H9 (cell line): ENCODE measurements around the gene RPL19. TPM values are rescaled to one million over a fixed set of nuclear protein-coding genes. Genes with fewer than 3 reads are reported as not detected.

ENCODE experiments used
- DNase-seq: peaks from one replicate; pipeline ENCODE4 v3.0.0-alpha.2; 2017
- H2AFZ ChIP-seq: one replicate; pipeline ENCODE4 v1.6.1; 2013; ENCODE audit warnings: mild to moderate bottlenecking, low read length, control low read depth, moderate library complexity
- H2AK5ac ChIP-seq: 2 replicates; pipeline ENCODE4 v1.6.1; 2013; ENCODE audit warnings: low read length, control low read depth, mixed read lengths; ENCODE audit not compliant: insufficient read length
- H2BK120ac ChIP-seq: one replicate; pipeline ENCODE4 v1.6.1; 2013; ENCODE audit warnings: low read depth, mild to moderate bottlenecking, low read length, control low read depth, inconsistent platforms; ENCODE audit not compliant: poor library complexity, severe bottlenecking
- H2BK12ac ChIP-seq: 2 replicates; pipeline ENCODE4 v1.6.1; 2013; ENCODE audit warnings: low read length, control low read depth, mixed read lengths, low read depth; ENCODE audit not compliant: insufficient read length
- H2BK15ac ChIP-seq: 2 replicates; pipeline ENCODE4 v1.6.1; 2013; ENCODE audit warnings: low read depth, low read length, control low read depth
- H2BK20ac ChIP-seq: one replicate; pipeline ENCODE4 v1.6.1; 2013; ENCODE audit warnings: low read depth, mild to moderate bottlenecking, low read length, control low read depth, inconsistent platforms; ENCODE audit not compliant: poor library complexity, severe bottlenecking
- H2BK5ac ChIP-seq: 2 replicates; pipeline ENCODE4 v1.6.1; 2013; ENCODE audit warnings: low read length, control low read depth, mixed read lengths; ENCODE audit not compliant: insufficient read length
- H3K14ac ChIP-seq: 2 replicates; pipeline ENCODE4 v1.6.1; 2013; ENCODE audit warnings: low read length, control low read depth; ENCODE audit not compliant: insufficient read depth
- H3K18ac ChIP-seq: 2 replicates; pipeline ENCODE4 v1.6.1; 2013; ENCODE audit warnings: low read depth, mild to moderate bottlenecking, mixed read lengths, low read length, control low read depth; ENCODE audit not compliant: insufficient read length
- H3K23ac ChIP-seq: 2 replicates; pipeline ENCODE4 v1.6.1; 2013; ENCODE audit warnings: low read length, control low read depth, mixed read lengths, low read depth; ENCODE audit not compliant: insufficient read length
- H3K23me2 ChIP-seq: 2 replicates; pipeline ENCODE4 v1.6.1; 2013; ENCODE audit warnings: low read depth, mild to moderate bottlenecking, mixed read lengths, low read length, control low read depth; ENCODE audit not compliant: insufficient read length, poor library complexity, severe bottlenecking
- H3K27ac ChIP-seq: 2 replicates; pipeline ENCODE4 v1.5.1; 2013; ENCODE audit warnings: low read length, control low read depth, mixed read lengths, low read depth; ENCODE audit not compliant: insufficient read length
- H3K27me3 ChIP-seq: 2 replicates; pipeline ENCODE4 v1.6.1; 2013; ENCODE audit warnings: low read length, control low read depth, inconsistent platforms; ENCODE audit not compliant: insufficient read depth
- H3K4ac ChIP-seq: 2 replicates; pipeline ENCODE4 v1.6.1; 2013; ENCODE audit warnings: low read depth, mild to moderate bottlenecking, control low read depth, inconsistent platforms, low read length, moderate library complexity
- H3K4me1 ChIP-seq: 2 replicates; pipeline ENCODE4 v1.6.1; 2013; ENCODE audit warnings: low read length, control low read depth, inconsistent platforms; ENCODE audit not compliant: insufficient read depth
- H3K4me2 ChIP-seq: 2 replicates; pipeline ENCODE4 v1.6.1; 2013; ENCODE audit warnings: low read length, control low read depth, mixed read lengths; ENCODE audit not compliant: insufficient read length, insufficient read depth
- H3K56ac ChIP-seq: 2 replicates; pipeline ENCODE4 v1.6.1; 2013; ENCODE audit warnings: low read depth, mild to moderate bottlenecking, mixed read lengths, low read length, control low read depth; ENCODE audit not compliant: insufficient read length
- H3K79me1 ChIP-seq: 2 replicates; pipeline ENCODE4 v1.6.1; 2013; ENCODE audit warnings: low read depth, mild to moderate bottlenecking, moderate library complexity, low read length, control low read depth, inconsistent platforms; ENCODE audit not compliant: insufficient read depth, poor library complexity, severe bottlenecking
- H3K79me2 ChIP-seq: 2 replicates; pipeline ENCODE4 v1.6.1; 2013; ENCODE audit warnings: low read length, control low read depth, inconsistent platforms; ENCODE audit not compliant: insufficient read depth
- H3K9ac ChIP-seq: 2 replicates; pipeline ENCODE4 v1.6.1; 2013; ENCODE audit warnings: low read length, control low read depth, mixed read lengths; ENCODE audit not compliant: insufficient read length; ENCODE audit errors: extremely low read depth
- H3K9me3 ChIP-seq: one replicate; pipeline ENCODE4 v1.6.1; 2013; ENCODE audit warnings: low read depth, low read length, inconsistent platforms; ENCODE audit not compliant: control insufficient read depth
- H3T11ph ChIP-seq: one replicate; pipeline ENCODE4 v1.6.1; 2013; ENCODE audit warnings: mild to moderate bottlenecking, low read length, control low read depth, inconsistent platforms
- H4K20me1 ChIP-seq: one replicate; pipeline ENCODE4 v1.6.1; 2013; ENCODE audit not compliant: control insufficient read depth, insufficient read length, insufficient read depth
- H4K5ac ChIP-seq: 2 replicates; pipeline ENCODE4 v1.6.1; 2013; ENCODE audit warnings: low read depth, mild to moderate bottlenecking, mixed read lengths, low read length, control low read depth; ENCODE audit not compliant: insufficient read length
- H4K8ac ChIP-seq: replicated peaks from 2 replicates; pipeline ENCODE4 v1.6.1; 2013; ENCODE audit warnings: low read length, control low read depth, mixed read lengths, low read depth; ENCODE audit not compliant: insufficient read length
- H4K91ac ChIP-seq: 2 replicates; pipeline ENCODE4 v1.6.1; 2013; ENCODE audit warnings: low read depth, mild to moderate bottlenecking, moderate library complexity, mixed read lengths, low read length, control low read depth; ENCODE audit not compliant: insufficient read length
- H3K27ac Mint-ChIP-seq, 3 experiments: 2 replicates in 2 of 3; 3 replicates in 1 of 3; pipeline ENCODE4 v1.8.0; 2020 to 2021; ENCODE audit warnings: mixed read lengths in 3 of 3, mild to moderate bottlenecking in 1 of 3, moderate library complexity in 1 of 3
- H3K27me3 Mint-ChIP-seq: 2 replicates; pipeline ENCODE4 v1.8.0; 2021; ENCODE audit warnings: low read depth, mild to moderate bottlenecking, moderate library complexity, mixed read lengths
- H3K36me3 Mint-ChIP-seq, 3 experiments: 2 replicates in 2 of 3; 3 replicates in 1 of 3; pipeline ENCODE4 v1.8.0; 2020 to 2021; ENCODE audit warnings: low read depth in 3 of 3, mixed read lengths in 3 of 3; ENCODE audit not compliant: insufficient read depth in 1 of 3
- H3K4me1 Mint-ChIP-seq, 2 experiments: 2 replicates each; pipeline ENCODE4 v1.8.0; 2020; ENCODE audit warnings: mixed read lengths in 2 of 2
- H3K4me3 Mint-ChIP-seq, 2 experiments: 2 replicates in 1 of 2; 3 replicates in 1 of 2; pipeline ENCODE4 v1.8.0; 2020 to 2021; ENCODE audit warnings: mild to moderate bottlenecking in 2 of 2, mixed read lengths in 2 of 2, moderate library complexity in 1 of 2
- H3K9me3 Mint-ChIP-seq, 2 experiments: 2 replicates in 1 of 2; 3 replicates in 1 of 2; pipeline ENCODE4 v1.8.0; 2020; ENCODE audit warnings: mild to moderate bottlenecking in 2 of 2, mixed read lengths in 2 of 2, moderate library complexity in 1 of 2
- WGBS: extraction: QIAGEN DNeasy Blood & Tissue Kit; methylation state at CpG from one replicate; pipeline ENCODE4 v1.1.7; 2013; ENCODE audit warnings: missing lambda C conversion rate, low lambda C conversion rate, mixed read lengths; ENCODE audit not compliant: insufficient read length; ENCODE audit errors: extremely low coverage; 5-methylcytosine and 5-hydroxymethylcytosine counted together
- total RNA-seq: library from RNA; stranded (reverse); gene quantifications from 2 replicates; pipeline ENCODE4 v1.2.1, GENCODE V29; 2021
- TF ChIP-seq, protein P1 (sequence below): fragments of 200-600 bp; sonication (generic); conservative IDR thresholded peaks from 3 replicates; pipeline ENCODE4 v1.8.0; 2021; ENCODE audit warnings: antibody characterized with exemption, mild to moderate bottlenecking

Gene RPL19
- total RNA-seq, 1 experiment from 2014 or later: 2,038 TPM

DNA sequence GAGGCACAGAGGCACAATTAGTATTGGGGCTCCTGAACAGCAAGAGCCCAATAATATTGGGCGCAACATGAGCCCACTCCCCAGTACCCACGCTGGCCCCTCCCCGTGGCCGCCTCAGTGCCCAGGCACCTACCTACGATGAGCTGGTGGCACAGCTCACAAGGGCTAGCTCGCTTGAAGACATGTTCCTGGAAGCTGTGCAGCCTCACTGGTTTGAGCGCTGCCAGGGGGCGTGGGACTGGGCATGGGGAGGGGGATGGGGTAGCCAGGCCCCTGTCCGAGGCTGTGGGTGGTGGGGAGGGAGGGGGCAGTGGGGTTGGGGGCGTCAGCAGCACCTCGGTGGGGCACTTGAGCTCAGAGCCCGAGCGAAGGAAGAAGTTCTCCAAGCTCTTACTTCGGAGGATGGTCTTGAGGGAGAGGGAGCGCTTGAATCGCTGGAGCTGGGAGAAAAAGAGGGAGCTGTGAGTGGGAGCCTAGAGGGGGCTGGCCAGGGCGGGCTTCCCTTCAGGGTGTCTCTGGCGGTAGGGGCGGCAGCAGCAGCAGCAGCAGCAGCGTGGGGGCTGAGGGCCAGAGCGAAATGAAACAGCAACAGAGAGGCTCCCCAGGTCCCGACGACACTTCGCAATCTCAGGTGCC lies 17.8 kb downstream of the RPL19 start:
- peaks cover 65% of the 10 kb centered on the region for H3K27me3 Mint-ChIP-seq
- Histone ChIP-seq H3K4me2 (no peak overlapping the region), H3K18ac (no peak overlapping the region), H3K79me2 (no peaks in the 10 kb centered on the region), H3K14ac (no peak overlapping the region; the same call in 1 of the 2 replicates), H4K5ac (no peak overlapping the region), H4K91ac (no peak overlapping the region), H2BK20ac (no peak overlapping the region), H3K4ac (no peak overlapping the region), H2BK5ac (no peak overlapping the region), H3K9me3 (no peaks in the 10 kb centered on the region), H2BK15ac (no peak overlapping the region), H2AK5ac (no peak overlapping the region), H2BK12ac (no peak overlapping the region), H2BK120ac (no peak overlapping the region), H3K79me1 (no peaks in the 10 kb centered on the region), H3K23ac (no peak overlapping the region), H4K8ac (no peak overlapping the region), H2AFZ (no peak overlapping the region), H3K27me3 (no peaks in the 10 kb centered on the region; the same call in 1 of the 2 replicates), H3K56ac (no peak overlapping the region), H4K20me1 (no peaks in the 10 kb centered on the region), H3T11ph (no peak overlapping the region), H3K9ac (no peak overlapping the region), H3K23me2 (no peaks in the 10 kb centered on the region), H3K4me1 (no peaks in the 10 kb centered on the region), H3K27ac (no peak overlapping the region)
- no peaks in the 10 kb centered on the region for H3K9me3 Mint-ChIP-seq
- peaks cover 9 to 22% of the 10 kb centered on the region in 2 experiments for H3K4me1 Mint-ChIP-seq
- DNase-seq: no peak
- H3K27ac Mint-ChIP-seq: no peak overlapping the region
- TF ChIP-seq, protein P1, sequence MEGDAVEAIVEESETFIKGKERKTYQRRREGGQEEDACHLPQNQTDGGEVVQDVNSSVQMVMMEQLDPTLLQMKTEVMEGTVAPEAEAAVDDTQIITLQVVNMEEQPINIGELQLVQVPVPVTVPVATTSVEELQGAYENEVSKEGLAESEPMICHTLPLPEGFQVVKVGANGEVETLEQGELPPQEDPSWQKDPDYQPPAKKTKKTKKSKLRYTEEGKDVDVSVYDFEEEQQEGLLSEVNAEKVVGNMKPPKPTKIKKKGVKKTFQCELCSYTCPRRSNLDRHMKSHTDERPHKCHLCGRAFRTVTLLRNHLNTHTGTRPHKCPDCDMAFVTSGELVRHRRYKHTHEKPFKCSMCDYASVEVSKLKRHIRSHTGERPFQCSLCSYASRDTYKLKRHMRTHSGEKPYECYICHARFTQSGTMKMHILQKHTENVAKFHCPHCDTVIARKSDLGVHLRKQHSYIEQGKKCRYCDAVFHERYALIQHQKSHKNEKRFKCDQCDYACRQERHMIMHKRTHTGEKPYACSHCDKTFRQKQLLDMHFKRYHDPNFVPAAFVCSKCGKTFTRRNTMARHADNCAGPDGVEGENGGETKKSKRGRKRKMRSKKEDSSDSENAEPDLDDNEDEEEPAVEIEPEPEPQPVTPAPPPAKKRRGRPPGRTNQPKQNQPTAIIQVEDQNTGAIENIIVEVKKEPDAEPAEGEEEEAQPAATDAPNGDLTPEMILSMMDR: no peak
- H3K36me3 Mint-ChIP-seq: no peaks in the 10 kb centered on the region; a peak in 2 of 7 replicates
- no CpG with 5 or more reads among the region's 24 CpGs for WGBS
- peak overlapping the region in 1 of 2 experiments; percentile 63; a peak in 3 of 5 replicates for H3K4me3 Mint-ChIP-seq
